Tibial nerve (tissue), 4 donors: ENCODE measurements around the gene KCNK7. TPM values are rescaled to one million over a fixed set of nuclear protein-coding genes. Genes with fewer than 3 reads are reported as not detected.
A peak's percentile ranks its signal among the peaks of the same experiment; 100 is the strongest.

Experiments
- DNase-seq, 2 donors: peaks; one replicate each; pipeline ENCODE4 v3.0.0-alpha.2; 2019; ENCODE audit warnings: low spot score in 2 of 2
- H3K27ac ChIP-seq, 4 donors: fragments of 200-600 bp; sonication (generic) in 3 of 4; one replicate each; pipeline ENCODE4 v1.5.1; 2017 to 2019; ENCODE audit warnings: mild to moderate bottlenecking in 1 of 4
- H3K27me3 ChIP-seq, 2 donors: fragments of 200-600 bp; sonication (generic) in 1 of 2; one replicate each; pipeline versions ENCODE4 v1.5.1 to v1.6.0; 2017 to 2019
- H3K36me3 ChIP-seq, 3 donors: fragments of 200-600 bp; sonication (generic); one replicate each; pipeline ENCODE4 v1.5.1; 2018 to 2019
- H3K4me1 ChIP-seq, 4 donors: fragments of 200-600 bp; sonication (generic) in 3 of 4; one replicate each; pipeline ENCODE4 v1.5.1; 2017 to 2019
- H3K4me3 ChIP-seq, 4 donors: fragments of 200-600 bp; sonication (generic) in 3 of 4; one replicate each; pipeline ENCODE4 v1.5.1; 2017 to 2019; ENCODE audit warnings: mild to moderate bottlenecking in 1 of 4, moderate library complexity in 1 of 4
- H3K9me3 ChIP-seq, 4 donors: fragments of 200-600 bp; sonication (generic) in 3 of 4; one replicate each; pipeline ENCODE4 v1.5.1; 2017 to 2019
- CTCF ChIP-seq, 5 experiments: fragments of 200-600 bp in 3 of 5; fragments of 450-650 bp in 2 of 5; sonication (generic) in 3 of 5; IDR thresholded peaks; one replicate each; pipeline ENCODE4 v1.5.1; 2016 to 2019; ENCODE audit warnings: antibody characterized with exemption in 5 of 5, mild to moderate bottlenecking in 3 of 5, moderate library complexity in 2 of 5
- EP300 ChIP-seq, 2 donors: sonication (generic); formaldehyde crosslinking; IDR thresholded peaks; one replicate each; pipeline ENCODE4 v1.6.1; 2017; ENCODE audit warnings: antibody characterized with exemption in 2 of 2, mild to moderate bottlenecking in 1 of 2
- POLR2A ChIP-seq, 2 donors: fragments of 450-650 bp; IDR thresholded peaks; one replicate each; pipeline ENCODE4 v1.6.1; 2017; ENCODE audit warnings: antibody characterized with exemption in 2 of 2, mild to moderate bottlenecking in 2 of 2, moderate library complexity in 2 of 2
- WGBS, 2 donors: methylation state at CpG; one replicate each; pipeline ENCODE4 v1.1.5; 2018; 5-methylcytosine and 5-hydroxymethylcytosine counted together
- total RNA-seq, 4 donors: library from RNA; depleted of rRNA; stranded (reverse); fragments of >200 nt; gene quantifications; one replicate each; pipeline ENCODE4 v1.1.0, GENCODE V29; 2016

Gene KCNK7
- total RNA-seq, 4 donors from 2014 or later: 0.63 to 3.3 (median 1.2) TPM; not detected in 1

- peak in 1 of 2 donors; percentile 17 for TF ChIP-seq POLR2A (IDR thresholded peaks at IDR 0.05)
- TF ChIP-seq EP300 (IDR thresholded peaks at IDR 0.05): peak in 1 of 2 donors; percentile 56
- no peak for TF ChIP-seq CTCF (IDR thresholded peaks at IDR 0.05)
- Histone ChIP-seq H3K4me3 (peak overlapping the region; percentile 64 to 97 (median 90)), H3K9me3 (no peaks in the 10 kb centered on the region), H3K27me3 (no peaks in the 10 kb centered on the region), H3K4me1 (peaks cover 0 to 74% (median 57%) of the 10 kb centered on the region in 4 donors), H3K27ac (peak overlapping the region; percentile 79 to 98 (median 96)), H3K36me3 (peaks cover 0 to 43% (median 0%) of the 10 kb centered on the region in 3 donors)
- WGBS, 2 donors: 15 to 19% methylated on average over 10 of the region's 10 CpGs
- no peak for DNase-seq
These were observed 15.6 kb upstream of the KCNK7 start for GRCh38 chr11:65611028-65611757.

- Histone ChIP-seq H3K36me3 (peaks cover 5 to 50% (median 7%) of the 10 kb centered on the region in 3 donors), H3K4me3 (peak overlapping the region; percentile 26 to 97 (median 79)), H3K4me1 (peaks cover 0 to 74% (median 56%) of the 10 kb centered on the region in 4 donors), H3K9me3 (no peaks in the 10 kb centered on the region), H3K27ac (peak overlapping the region; percentile 79 to 98 (median 96)), H3K27me3 (no peaks in the 10 kb centered on the region)
- 24 to 44% methylated on average over 6 of the region's 6 CpGs for WGBS, 2 donors
- no peak for TF ChIP-seq EP300 (IDR thresholded peaks at IDR 0.05)
- no peak for TF ChIP-seq CTCF (IDR thresholded peaks at IDR 0.05)
- no peak for TF ChIP-seq POLR2A (IDR thresholded peaks at IDR 0.05)
- DNase-seq: no peak
These were observed 14.8 kb upstream of the KCNK7 start for GRCh38 chr11:65610404-65610803.

- DNase-seq: no peak
- Histone ChIP-seq H3K27me3 (no peaks in the 10 kb centered on the region), H3K9me3 (no peaks in the 10 kb centered on the region), H3K4me1 (peaks cover 0 to 74% (median 56%) of the 10 kb centered on the region in 4 donors), H3K27ac (peak overlapping the region; percentile 79 to 98 (median 96)), H3K4me3 (peak overlapping the region in 2 of 4 donors; percentile 8 to 97), H3K36me3 (peaks cover 8 to 57% (median 15%) of the 10 kb centered on the region in 3 donors)
- TF ChIP-seq POLR2A (IDR thresholded peaks at IDR 0.05) (no peak), CTCF (IDR thresholded peaks at IDR 0.05) (no peak), EP300 (IDR thresholded peaks at IDR 0.05) (no peak)
- WGBS, 2 donors: 58 to 66% methylated on average over 5 of the region's 5 CpGs
These were observed 14.1 kb upstream of the KCNK7 start for GRCh38 chr11:65609665-65610064.

GRCh38 chr11:65609229-65609628, 13.6 kb upstream of the KCNK7 start:
- 23 to 37% methylated on average over 3 of the region's 3 CpGs for WGBS, 2 donors
- peaks cover 8 to 61% (median 18%) of the 10 kb centered on the region in 3 donors for H3K36me3 ChIP-seq

More at GRCh38 chr11:65609229-65609628, 13.6 kb upstream of the KCNK7 start:
- no peaks in the 10 kb centered on the region for H3K9me3 ChIP-seq
- no peaks in the 10 kb centered on the region for H3K27me3 ChIP-seq
- TF ChIP-seq POLR2A (IDR thresholded peaks at IDR 0.05) (no peak), CTCF (IDR thresholded peaks at IDR 0.05) (no peak), EP300 (IDR thresholded peaks at IDR 0.05) (no peak)
- H3K4me1 ChIP-seq: peaks cover 0 to 74% (median 56%) of the 10 kb centered on the region in 4 donors
- H3K27ac ChIP-seq: peak overlapping the region; percentile 79 to 98 (median 96)
- H3K4me3 ChIP-seq: no peak overlapping the region
- DNase-seq: no peak
